ENCODE results near the gene TRA2A.
A peak's percentile ranks its signal among the peaks of the same experiment; 100 is the strongest.
"Not testable (repeated sequence)": the region's sequence is repeated elsewhere in the genome, so short reads cannot be mapped to it uniquely, and the experiment has no call there.

TRA2A gene

DNA sequence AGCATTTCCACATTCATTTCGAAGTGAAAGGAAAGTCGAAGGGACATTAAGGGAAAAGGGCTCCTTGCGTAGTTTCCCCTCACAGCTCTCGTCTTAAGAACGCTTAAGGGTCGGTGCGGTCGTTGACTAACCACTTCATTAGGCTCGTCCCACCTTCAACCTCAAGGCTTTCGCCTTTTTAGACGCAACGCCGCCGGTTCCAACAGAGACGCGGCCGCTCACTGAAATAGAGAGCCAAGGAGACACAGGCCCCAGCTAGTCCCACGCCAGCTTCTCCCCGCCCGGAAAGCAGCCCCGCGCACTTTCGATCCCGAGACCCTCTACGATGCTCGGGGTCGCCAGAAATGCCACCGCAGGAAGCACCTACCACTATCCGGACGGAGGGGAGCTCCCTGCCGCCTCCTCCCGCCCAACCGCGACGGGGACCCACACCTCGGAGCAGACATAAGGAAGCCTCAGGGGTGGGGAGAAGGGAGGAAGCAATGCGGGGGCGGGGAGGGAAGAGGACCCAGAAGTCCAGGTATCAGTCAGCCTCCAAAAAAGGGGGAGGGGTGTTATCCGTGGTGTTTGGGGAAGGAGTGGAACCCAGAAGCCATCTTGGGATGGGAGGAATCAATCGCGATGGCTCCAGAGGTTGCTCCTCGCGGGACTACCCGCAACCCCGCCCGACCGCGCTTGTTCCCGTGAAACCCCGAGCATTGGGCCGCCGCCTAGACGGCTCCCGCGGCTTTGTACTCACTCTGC lies 559 bp downstream of the TRA2A start:
- peaks cover 49% of the 10 kb centered on the region for H4K20me1 ChIP-seq (ENCODE audit: control insufficient read depth, insufficient read depth, low read depth, low read length)
- H3K79me2 ChIP-seq (ENCODE audit: control insufficient read depth, low read length) = peaks cover 56% of the 10 kb centered on the region
- peaks cover 54% of the 10 kb centered on the region for H3K4me1 ChIP-seq (ENCODE audit: control insufficient read depth, low read length)
- peak overlapping the region; percentile 89 for H3K4me2 ChIP-seq (ENCODE audit: low read length)
- peak overlapping the region; percentile 93 for H3K27ac ChIP-seq (ENCODE audit: low read depth, low read length)
- no peak for TF ChIP-seq EZH2phosphoT487 (IDR thresholded peaks at IDR 0.05; ENCODE audit: borderline replicate concordance, low read length)
- no peak for TF ChIP-seq CTCF (IDR thresholded peaks at IDR 0.05; ENCODE audit: low read depth, low read length, poor library complexity, severe bottlenecking)
- H3K9me3 ChIP-seq (ENCODE audit: control insufficient read depth, insufficient read depth, low read length) = no peaks in the 10 kb centered on the region
- H3K4me3 ChIP-seq (ENCODE audit: low read length) = peak overlapping the region; percentile 80
- no peaks in the 10 kb centered on the region for H3K9me2 ChIP-seq (replicated peaks; ENCODE audit: control insufficient read depth, low read length)
- peaks cover 55% of the 10 kb centered on the region for H3K36me3 ChIP-seq (ENCODE audit: control insufficient read depth, low read length)
- H3K27me3 ChIP-seq (ENCODE audit: control insufficient read depth, low read length) = no peaks in the 10 kb centered on the region
- H3F3A ChIP-seq (ENCODE audit: control insufficient read depth, insufficient read depth) = peaks cover 13% of the 10 kb centered on the region

- H4K20me1 ChIP-seq (ENCODE audit: control insufficient read depth, insufficient read depth, low read depth, low read length) = peaks cover 57% of the 10 kb centered on the region
- H3K27ac ChIP-seq (ENCODE audit: low read depth, low read length) = peak overlapping the region; percentile 93
Measured at GRCh38 chr7:23530405-23530804, 1.4 kb downstream of the TRA2A start.

GRCh38 chr7:23529262-23529859 lies 2.4 kb downstream of the TRA2A start:
- Histone ChIP-seq H3K4me2 (ENCODE audit: low read length) (peak overlapping the region; percentile 89), H3K4me1 (ENCODE audit: control insufficient read depth, low read length) (peaks cover 70% of the 10 kb centered on the region), H3K27me3 (ENCODE audit: control insufficient read depth, low read length) (no peaks in the 10 kb centered on the region), H3K27ac (ENCODE audit: low read depth, low read length) (no peak overlapping the region), H3K4me3 (ENCODE audit: low read length) (peak overlapping the region; percentile 80), H3K36me3 (ENCODE audit: control insufficient read depth, low read length) (peaks cover 72% of the 10 kb centered on the region), H3K79me2 (ENCODE audit: control insufficient read depth, low read length) (peaks cover 75% of the 10 kb centered on the region), H4K20me1 (ENCODE audit: control insufficient read depth, insufficient read depth, low read depth, low read length) (peaks cover 62% of the 10 kb centered on the region), H3F3A (ENCODE audit: control insufficient read depth, insufficient read depth) (peaks cover 16% of the 10 kb centered on the region), H3K9me3 (ENCODE audit: control insufficient read depth, insufficient read depth, low read length) (no peaks in the 10 kb centered on the region), H3K9me2 (replicated peaks; ENCODE audit: control insufficient read depth, low read length) (no peaks in the 10 kb centered on the region)
- TF ChIP-seq CTCF (IDR thresholded peaks at IDR 0.05; ENCODE audit: low read depth, low read length, poor library complexity, severe bottlenecking) = no peak
- TF ChIP-seq EZH2phosphoT487 (IDR thresholded peaks at IDR 0.05; ENCODE audit: borderline replicate concordance, low read length) = no peak

More at GRCh38 chr7:23530405-23530804, 1.4 kb downstream of the TRA2A start:
- Histone ChIP-seq H3F3A (ENCODE audit: control insufficient read depth, insufficient read depth) (peaks cover 13% of the 10 kb centered on the region), H3K4me2 (ENCODE audit: low read length) (peak overlapping the region; percentile 89), H3K36me3 (ENCODE audit: control insufficient read depth, low read length) (peaks cover 63% of the 10 kb centered on the region), H3K4me1 (ENCODE audit: control insufficient read depth, low read length) (peaks cover 62% of the 10 kb centered on the region), H3K79me2 (ENCODE audit: control insufficient read depth, low read length) (peaks cover 64% of the 10 kb centered on the region), H3K9me2 (replicated peaks; ENCODE audit: control insufficient read depth, low read length) (no peaks in the 10 kb centered on the region), H3K27me3 (ENCODE audit: control insufficient read depth, low read length) (no peaks in the 10 kb centered on the region), H3K4me3 (ENCODE audit: low read length) (peak overlapping the region; percentile 80), H3K9me3 (ENCODE audit: control insufficient read depth, insufficient read depth, low read length) (no peaks in the 10 kb centered on the region)
- peak; percentile 40 for TF ChIP-seq CTCF (IDR thresholded peaks at IDR 0.05; ENCODE audit: low read depth, low read length, poor library complexity, severe bottlenecking)
- TF ChIP-seq EZH2phosphoT487 (IDR thresholded peaks at IDR 0.05; ENCODE audit: borderline replicate concordance, low read length) = no peak

- not testable (repeated sequence) for H3F3A ChIP-seq (ENCODE audit: control insufficient read depth, insufficient read depth); H3K9me3 ChIP-seq (ENCODE audit: control insufficient read depth, insufficient read depth, low read length); H3K4me3 ChIP-seq (ENCODE audit: low read length); H3K27ac ChIP-seq (ENCODE audit: low read depth, low read length); H3K27me3 ChIP-seq (ENCODE audit: control insufficient read depth, low read length); H3K9me2 ChIP-seq (replicated peaks; ENCODE audit: control insufficient read depth, low read length)
- Histone ChIP-seq H3K4me1 (ENCODE audit: control insufficient read depth, low read length) (peaks cover 67% of the 10 kb centered on the region), H4K20me1 (ENCODE audit: control insufficient read depth, insufficient read depth, low read depth, low read length) (peaks cover 86% of the 10 kb centered on the region), H3K4me2 (ENCODE audit: low read length) (peak overlapping the region; percentile 19), H3K36me3 (ENCODE audit: control insufficient read depth, low read length) (peaks cover 94% of the 10 kb centered on the region), H3K79me2 (ENCODE audit: control insufficient read depth, low read length) (peaks cover 100% of the 10 kb centered on the region)
Measured at GRCh38 chr7:23525611-23526010, 6.2 kb downstream of the TRA2A start.
